ENCODE data around the gene JAML.

Gene JAML

DNA sequence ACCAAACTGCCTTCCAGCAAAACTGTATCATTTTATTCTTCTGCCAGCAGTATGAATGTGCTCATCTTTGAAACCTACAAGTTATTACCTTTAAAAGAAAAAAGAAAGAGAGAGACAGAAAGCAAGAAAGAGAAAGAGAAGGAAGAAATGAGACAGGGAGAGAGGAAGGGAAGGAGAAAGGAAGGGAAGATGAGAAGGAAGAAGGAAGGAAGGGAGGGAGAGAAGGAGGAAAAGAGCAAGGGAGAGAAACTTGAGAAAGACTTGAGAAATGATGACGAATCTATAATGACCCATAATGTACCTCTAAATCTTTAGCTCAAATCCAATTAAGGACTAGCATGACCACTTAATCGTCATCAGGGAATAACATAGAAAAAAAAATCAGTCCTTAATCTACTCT is 11.4 kb upstream of the JAML start:
- POLR2A ChIA-PET = no interaction called here
- TF ChIP-seq CTCF (IDR thresholded peaks at IDR 0.05; ENCODE audit: control extremely low read depth, extremely low read depth, low read depth, missing control alignments) = no peak
- no peak for DNase-seq (ENCODE audit: extremely low spot score)
- CTCF ChIA-PET = interaction anchor here (1.2 to 1.6 kb wide), 2 partner anchors 25 to 38 kb away, joined by 3 read pairs; no protein-coding TSS in a partner anchor

DNA sequence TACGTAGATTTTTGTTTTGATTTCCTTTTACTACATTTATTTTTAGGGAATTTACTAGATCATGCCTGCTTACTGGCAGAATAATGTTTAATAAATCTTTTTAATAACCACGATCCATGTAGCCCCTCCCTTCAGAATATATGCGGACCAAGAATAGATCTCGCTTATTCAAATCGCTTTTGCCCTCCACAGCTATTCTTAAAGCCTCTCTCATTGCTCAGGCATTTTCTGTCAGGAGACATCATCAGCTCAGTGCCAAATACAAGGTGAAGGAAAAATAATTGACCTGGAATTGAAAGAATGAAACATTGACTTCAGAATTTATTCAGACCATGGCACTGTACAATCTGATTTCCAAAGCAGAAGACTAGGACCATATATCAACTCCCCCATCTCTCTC is 10.0 kb upstream of the JAML start:
- no peak for DNase-seq (ENCODE audit: extremely low spot score)
- TF ChIP-seq CTCF (IDR thresholded peaks at IDR 0.05; ENCODE audit: control extremely low read depth, extremely low read depth, low read depth, missing control alignments) = no peak
- CTCF ChIA-PET = no interaction called here
- POLR2A ChIA-PET = no interaction called here

GRCh38 chr11:118233850-118234249 is 9.0 kb upstream of the JAML start:
- DNase-seq (ENCODE audit: extremely low spot score) = no peak
- TF ChIP-seq CTCF (IDR thresholded peaks at IDR 0.05; ENCODE audit: control extremely low read depth, extremely low read depth, low read depth, missing control alignments) = no peak
- ChIA-PET POLR2A (no interaction called here), CTCF (no interaction called here)

DNA sequence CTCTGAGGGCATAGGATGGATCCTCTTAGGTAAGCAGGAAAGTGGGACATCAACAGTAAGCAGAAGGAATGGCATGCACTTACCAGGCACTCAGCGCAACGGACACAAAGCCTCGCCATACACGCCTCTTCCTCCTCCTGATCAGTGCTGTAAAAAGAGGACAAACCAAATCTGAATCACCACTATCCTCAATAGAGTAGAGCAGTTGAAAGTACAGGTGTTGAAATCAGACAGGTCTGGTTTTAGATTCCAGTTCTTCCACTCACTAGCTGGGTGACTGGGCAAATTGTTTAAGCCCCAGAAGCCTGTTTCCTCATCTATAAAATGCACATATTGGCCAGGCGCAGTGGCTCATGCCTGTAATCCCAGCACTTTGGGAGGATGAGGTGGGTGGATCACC is 8.6 kb upstream of the JAML start:
- no peak for TF ChIP-seq CTCF (IDR thresholded peaks at IDR 0.05; ENCODE audit: control extremely low read depth, extremely low read depth, low read depth, missing control alignments)
- ChIA-PET POLR2A (no interaction called here), CTCF (no interaction called here)
- no peak for DNase-seq (ENCODE audit: extremely low spot score)

DNA sequence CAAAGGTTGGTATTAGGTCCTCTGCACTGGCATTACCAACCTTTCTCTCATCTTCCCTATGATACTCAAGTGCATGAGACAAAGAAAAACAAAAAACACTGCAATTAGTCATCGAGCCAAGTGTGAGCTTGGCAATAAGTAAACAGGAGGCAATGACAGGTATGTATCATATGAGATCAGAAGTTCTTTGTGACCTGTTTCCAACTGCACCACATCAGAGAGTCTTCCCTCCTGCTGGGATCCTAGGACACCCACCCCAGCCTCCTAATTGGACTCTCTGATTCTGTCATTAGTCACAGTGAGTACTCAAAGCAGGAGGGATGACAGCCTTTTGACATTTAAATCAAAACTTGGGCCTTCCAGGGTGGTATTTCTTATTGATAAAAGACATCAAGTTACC is 7.8 kb upstream of the JAML start:
- ChIA-PET CTCF (interaction anchor here (1.9 kb wide), 1 partner anchor 34 kb away, joined by 4 read pairs; no protein-coding TSS in a partner anchor), POLR2A (no interaction called here)
- TF ChIP-seq CTCF (IDR thresholded peaks at IDR 0.05; ENCODE audit: control extremely low read depth, extremely low read depth, low read depth, missing control alignments) = no peak
- DNase-seq (ENCODE audit: extremely low spot score) = no peak

- POLR2A ChIA-PET = no interaction called here
- CTCF ChIA-PET = interaction anchor here (1.9 kb wide), 1 partner anchor 33 kb away, joined by 4 read pairs; no protein-coding TSS in a partner anchor
- DNase-seq (ENCODE audit: extremely low spot score) = no peak
- TF ChIP-seq CTCF (IDR thresholded peaks at IDR 0.05; ENCODE audit: control extremely low read depth, extremely low read depth, low read depth, missing control alignments) = no peak
These were observed 6.7 kb upstream of the JAML start for GRCh38 chr11:118231461-118231860.

DNA sequence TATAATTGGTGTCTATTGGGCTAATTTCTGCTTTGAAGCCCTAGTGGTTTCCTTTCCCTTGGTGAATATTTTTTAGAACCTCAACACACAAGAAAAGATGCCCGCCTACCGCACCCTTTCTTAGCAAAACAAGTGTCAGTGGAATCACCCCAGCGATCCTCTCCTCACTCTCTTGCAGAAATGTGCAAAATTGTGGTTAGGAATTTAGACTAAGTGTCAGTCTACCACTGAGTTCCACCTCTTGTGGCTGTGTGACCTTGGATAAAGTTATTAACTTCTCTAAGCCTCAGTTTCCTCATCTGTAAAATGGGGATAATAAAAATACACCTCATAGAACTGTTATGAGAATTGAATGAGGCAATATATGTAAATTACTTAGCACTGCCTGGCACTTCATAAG is 5.3 kb upstream of the JAML start:
- DNase-seq (ENCODE audit: extremely low spot score) = no peak
- ChIA-PET CTCF (interaction anchor here (1.2 to 1.5 kb wide), 2 partner anchors 9 to 14 kb away, joined by 4 read pairs; no protein-coding TSS in a partner anchor), POLR2A (no interaction called here)
- TF ChIP-seq CTCF (IDR thresholded peaks at IDR 0.05; ENCODE audit: control extremely low read depth, extremely low read depth, low read depth, missing control alignments) = no peak

Measured in GM10248 (cell line).